ENCODE data around the gene RFX4. TPM values are rescaled to one million over a fixed set of nuclear protein-coding genes. Genes with fewer than 3 reads are reported as not detected.

Gene RFX4
- total RNA-seq, 6 experiments from 2014 or later, result not detected

DNA sequence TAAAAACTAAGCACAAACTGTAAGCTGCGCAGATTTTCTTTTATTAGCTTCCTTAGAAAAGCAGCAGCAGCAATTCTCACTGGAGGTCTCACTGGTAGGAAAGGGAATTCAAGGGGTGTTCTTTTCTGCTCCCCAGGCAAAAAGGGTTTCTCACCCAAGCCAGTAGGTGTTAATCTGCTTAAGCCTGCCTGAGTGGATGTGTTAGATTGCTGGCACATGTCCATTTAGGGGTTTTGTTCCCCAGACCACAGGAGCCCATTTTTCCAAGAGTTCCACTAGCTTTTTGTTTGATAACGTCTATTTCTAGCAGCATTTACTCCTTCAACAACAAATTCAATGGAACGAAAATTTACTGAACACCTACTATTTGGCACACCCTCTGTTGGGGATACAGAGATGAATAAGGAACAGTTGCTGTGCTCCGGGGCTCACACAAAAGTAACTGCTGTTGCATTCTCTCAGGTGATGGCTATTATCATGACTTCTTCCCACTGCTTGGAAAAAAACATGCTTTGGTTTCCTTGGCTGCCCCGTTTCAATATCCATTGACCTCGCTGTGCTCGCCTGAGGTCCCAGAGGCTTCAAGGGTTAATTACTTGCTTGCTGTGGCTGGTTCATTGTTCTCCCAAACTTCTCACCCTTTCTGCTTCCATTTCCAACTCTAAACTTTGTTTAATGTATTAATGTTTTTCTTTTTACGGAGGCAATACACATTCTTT is 160.6 kb downstream of the RFX4 start:
- peaks cover 9% of the 10 kb centered on the region for H3K4me1 Mint-ChIP-seq (ENCODE audit: low read depth)
- H3K27ac Mint-ChIP-seq, result no peak overlapping the region
- peaks cover 7% of the 10 kb centered on the region for H3K27me3 Mint-ChIP-seq (ENCODE audit: insufficient read depth)
- no peaks in the 10 kb centered on the region for H3K36me3 Mint-ChIP-seq (ENCODE audit: low read depth)
- no peak overlapping the region for H3K4me3 Mint-ChIP-seq
- TF ChIP-seq, protein P1, sequence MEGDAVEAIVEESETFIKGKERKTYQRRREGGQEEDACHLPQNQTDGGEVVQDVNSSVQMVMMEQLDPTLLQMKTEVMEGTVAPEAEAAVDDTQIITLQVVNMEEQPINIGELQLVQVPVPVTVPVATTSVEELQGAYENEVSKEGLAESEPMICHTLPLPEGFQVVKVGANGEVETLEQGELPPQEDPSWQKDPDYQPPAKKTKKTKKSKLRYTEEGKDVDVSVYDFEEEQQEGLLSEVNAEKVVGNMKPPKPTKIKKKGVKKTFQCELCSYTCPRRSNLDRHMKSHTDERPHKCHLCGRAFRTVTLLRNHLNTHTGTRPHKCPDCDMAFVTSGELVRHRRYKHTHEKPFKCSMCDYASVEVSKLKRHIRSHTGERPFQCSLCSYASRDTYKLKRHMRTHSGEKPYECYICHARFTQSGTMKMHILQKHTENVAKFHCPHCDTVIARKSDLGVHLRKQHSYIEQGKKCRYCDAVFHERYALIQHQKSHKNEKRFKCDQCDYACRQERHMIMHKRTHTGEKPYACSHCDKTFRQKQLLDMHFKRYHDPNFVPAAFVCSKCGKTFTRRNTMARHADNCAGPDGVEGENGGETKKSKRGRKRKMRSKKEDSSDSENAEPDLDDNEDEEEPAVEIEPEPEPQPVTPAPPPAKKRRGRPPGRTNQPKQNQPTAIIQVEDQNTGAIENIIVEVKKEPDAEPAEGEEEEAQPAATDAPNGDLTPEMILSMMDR (IDR thresholded peaks at IDR 0.05), result no peak
- DNase-seq, result no peak
- H3K9me3 Mint-ChIP-seq, result no peaks in the 10 kb centered on the region

DNA sequence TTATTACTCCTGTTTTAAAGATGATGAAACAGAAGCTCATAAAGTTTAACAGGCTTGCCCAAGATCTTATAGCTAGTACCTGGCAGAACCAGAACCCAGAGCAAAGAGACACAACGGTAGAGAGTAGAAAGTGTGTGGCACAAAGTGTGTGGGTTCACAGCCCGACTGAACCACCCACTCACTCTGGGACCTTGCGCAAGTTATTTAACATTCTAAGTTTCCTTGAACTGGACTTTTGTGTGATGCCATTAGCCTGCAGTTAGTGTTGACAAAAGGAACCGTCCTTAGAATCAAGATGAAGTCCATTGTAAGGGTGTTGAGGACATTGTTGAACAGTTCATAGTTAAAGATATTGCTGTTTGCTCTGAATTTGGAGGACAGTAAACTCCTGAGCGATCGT is 161.8 kb downstream of the RFX4 start:
- H3K27ac Mint-ChIP-seq, result no peak overlapping the region
- no peak for DNase-seq
- TF ChIP-seq, protein P1 (IDR thresholded peaks at IDR 0.05), result no peak
- peaks cover 7% of the 10 kb centered on the region for H3K4me1 Mint-ChIP-seq (ENCODE audit: low read depth)
- H3K9me3 Mint-ChIP-seq, result no peaks in the 10 kb centered on the region
- H3K27me3 Mint-ChIP-seq (ENCODE audit: insufficient read depth), result peaks cover 7% of the 10 kb centered on the region
- no peak overlapping the region for H3K4me3 Mint-ChIP-seq
- H3K36me3 Mint-ChIP-seq (ENCODE audit: low read depth), result no peaks in the 10 kb centered on the region

DNA sequence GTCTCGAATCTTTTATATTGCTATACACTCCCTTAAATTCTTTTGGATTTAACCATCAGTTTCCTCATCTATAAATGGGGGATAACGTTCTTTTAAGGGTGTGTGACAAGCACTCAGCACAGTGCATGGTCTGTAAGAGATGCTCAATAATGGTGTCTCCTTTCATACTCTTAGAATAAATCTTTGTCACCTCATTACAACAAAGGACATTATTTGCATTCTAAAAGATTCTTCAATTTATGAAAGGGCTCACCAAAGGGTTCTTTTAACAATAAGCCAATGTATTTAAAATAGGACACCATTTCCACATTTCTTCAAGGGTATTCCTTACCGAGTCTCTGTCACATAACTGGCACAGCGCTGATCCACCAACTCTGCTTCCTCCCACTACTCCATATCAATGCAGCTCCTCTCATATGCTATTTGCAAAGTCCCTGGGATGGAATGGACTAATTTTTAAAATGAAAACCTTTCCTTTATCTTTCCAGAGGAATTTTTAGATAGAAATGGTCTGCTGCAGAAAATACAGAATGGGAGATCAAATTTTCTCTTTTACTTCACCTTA is 162.5 kb downstream of the RFX4 start:
- no peak overlapping the region for H3K27ac Mint-ChIP-seq
- H3K9me3 Mint-ChIP-seq, result no peaks in the 10 kb centered on the region
- no peak overlapping the region for H3K4me3 Mint-ChIP-seq
- TF ChIP-seq, protein P1 (IDR thresholded peaks at IDR 0.05), result no peak
- H3K27me3 Mint-ChIP-seq (ENCODE audit: insufficient read depth), result peaks cover 7% of the 10 kb centered on the region
- no peaks in the 10 kb centered on the region for H3K36me3 Mint-ChIP-seq (ENCODE audit: low read depth)
- DNase-seq, result no peak
- 0 out of 2 replicates have a peak, but pooled peaks cover under 1% of the 10 kb centered on the region for H3K4me1 Mint-ChIP-seq (ENCODE audit: low read depth)

DNA sequence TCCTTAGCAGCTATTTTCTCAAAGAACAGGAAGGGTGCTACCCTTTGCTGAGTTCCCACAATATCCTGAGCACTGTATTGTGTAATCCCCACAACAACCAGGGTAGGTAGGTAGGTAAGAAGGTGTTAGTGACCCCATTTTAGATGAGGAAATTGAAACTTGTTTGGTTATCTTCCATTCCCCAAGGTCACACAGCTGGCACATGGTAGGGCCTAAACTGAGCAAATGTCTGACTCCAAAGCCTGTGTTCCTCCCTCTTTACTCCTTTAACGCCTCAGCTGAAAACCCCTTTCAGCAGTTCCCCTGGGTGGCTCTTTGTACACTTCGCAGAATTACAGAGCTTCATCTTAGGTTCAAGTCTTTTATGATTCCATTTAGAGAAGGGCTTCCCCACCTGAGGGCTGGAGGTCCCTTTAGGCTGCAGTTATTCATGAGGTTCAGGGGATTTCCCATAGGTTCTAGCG is 165.2 kb downstream of the RFX4 start:
- Mint-ChIP-seq H3K36me3 (ENCODE audit: low read depth) (no peaks in the 10 kb centered on the region), H3K27ac (no peak overlapping the region), H3K4me3 (no peak overlapping the region), H3K4me1 (ENCODE audit: low read depth) (no peaks in the 10 kb centered on the region), H3K9me3 (no peaks in the 10 kb centered on the region; the same call in 1 of the 2 replicates), H3K27me3 (ENCODE audit: insufficient read depth) (peaks cover 4% of the 10 kb centered on the region)
- TF ChIP-seq, protein P1 (IDR thresholded peaks at IDR 0.05), result no peak
- no peak for DNase-seq

DNA sequence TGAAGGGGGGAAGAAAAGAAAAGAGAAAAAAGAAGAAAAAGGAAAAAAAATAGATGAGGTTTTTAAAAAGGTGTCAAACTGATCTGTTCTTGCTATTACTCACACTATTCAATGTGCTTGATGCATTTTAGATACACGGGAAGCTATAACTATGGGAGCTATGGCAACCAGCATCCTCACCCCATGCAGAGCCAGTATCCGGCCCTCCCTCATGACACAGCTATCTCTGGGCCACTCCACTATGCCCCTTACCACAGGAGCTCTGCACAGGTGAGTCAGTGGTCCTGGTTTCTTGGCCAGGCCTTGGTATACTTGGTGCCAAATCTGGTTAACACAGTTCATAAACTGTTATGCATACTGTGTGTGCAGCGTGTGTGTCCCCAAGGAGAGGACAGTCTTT is 167.7 kb downstream of the RFX4 start:
- DNase-seq, result no peak
- TF ChIP-seq, protein P1 (IDR thresholded peaks at IDR 0.05), result no peak
- Mint-ChIP-seq H3K27me3 (ENCODE audit: insufficient read depth) (peaks cover 2% of the 10 kb centered on the region), H3K4me3 (no peak overlapping the region), H3K27ac (no peak overlapping the region), H3K9me3 (no peaks in the 10 kb centered on the region; the same call in 1 of the 2 replicates), H3K36me3 (ENCODE audit: low read depth) (no peaks in the 10 kb centered on the region), H3K4me1 (ENCODE audit: low read depth) (no peaks in the 10 kb centered on the region; the same call in 1 of the 2 replicates)
